GM18870 (cell line): ENCODE data around the gene OR2A7.
A peak's percentile ranks its signal among the peaks of the same experiment; 100 is the strongest.
"Not testable (repeated sequence)": the region's sequence is repeated elsewhere in the genome, so short reads cannot be mapped to it uniquely, and the experiment has no call there.

ENCODE experiments used
- ATAC-seq: cut with Tn5 transposase; IDR thresholded peaks from one replicate; pipeline ENCODE4 v1.9.1; 2021; ENCODE audit warnings: moderate library complexity; ENCODE audit not compliant: unreplicated experiment

OR2A7 gene

DNA sequence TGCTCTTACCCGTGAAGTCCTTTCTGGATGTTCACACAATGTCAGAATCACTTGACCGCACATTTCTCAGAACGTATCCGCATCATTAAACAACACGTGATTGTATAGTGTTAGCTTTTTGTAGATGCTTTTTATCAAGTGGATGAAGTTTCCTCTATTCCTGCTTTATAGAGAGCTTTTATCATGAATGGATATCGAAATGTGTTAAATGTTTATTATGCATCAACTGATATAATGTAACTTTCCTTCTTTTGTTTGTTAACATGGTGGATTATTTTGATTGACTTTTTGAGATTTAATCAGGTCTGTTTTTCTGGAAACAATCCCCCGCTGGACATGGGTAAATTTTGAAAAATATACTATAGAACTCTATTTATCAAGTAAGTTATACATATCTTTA lies at the start of gene OR2A7:
Gene OR2A7 (minus strand): TSS at position 101 of the 400 bp plus-strand sequence. CDS start 5,164 bp downstream, outside the sequence.
- ATAC-seq: not testable (repeated sequence)

DNA sequence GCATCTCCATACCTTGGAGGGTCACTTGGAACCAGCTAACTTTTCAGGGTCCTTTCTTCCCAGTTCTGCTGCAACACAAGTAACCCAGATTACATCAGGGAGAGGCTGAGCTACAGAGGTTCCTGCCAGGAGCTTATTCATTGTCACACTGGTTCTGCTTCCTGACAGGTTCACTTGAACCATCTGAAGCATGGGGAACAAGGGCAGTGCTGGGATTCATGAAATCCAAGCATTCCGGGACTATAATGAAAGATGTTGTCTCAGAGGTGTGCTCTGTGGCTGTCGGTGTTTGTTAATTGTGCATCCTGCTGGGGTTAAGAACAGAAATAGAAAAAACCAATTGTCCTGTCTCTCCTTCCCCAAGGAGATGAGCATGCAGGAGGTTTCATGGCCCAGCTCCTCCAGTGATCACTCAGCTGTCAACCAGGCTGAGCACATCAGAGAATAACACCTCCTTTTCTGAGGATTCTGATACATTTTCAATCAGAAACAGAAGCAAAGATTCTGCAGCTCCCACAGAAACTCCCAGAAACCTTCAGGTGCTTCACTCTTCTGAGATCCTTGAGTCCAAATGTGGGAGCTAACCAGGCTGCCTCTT lies 47.4 kb upstream of the OR2A7 start, which contains the start of gene OR2A1:
Gene OR2A1 (plus strand): TSS at position 548 of the 598 bp plus-strand sequence. CDS start 5,706 bp downstream, outside the sequence.
- not testable (repeated sequence) for ATAC-seq

GRCh38 chr7:144311218-144311617 lies 46.6 kb upstream of the OR2A7 start:
- not testable (repeated sequence) for ATAC-seq

GRCh38 chr7:144309702-144310101 lies 45.1 kb upstream of the OR2A7 start:
- ATAC-seq: not testable (repeated sequence)

- ATAC-seq: not testable (repeated sequence)
Measured at GRCh38 chr7:144305156-144305555, 40.6 kb upstream of the OR2A7 start.

DNA sequence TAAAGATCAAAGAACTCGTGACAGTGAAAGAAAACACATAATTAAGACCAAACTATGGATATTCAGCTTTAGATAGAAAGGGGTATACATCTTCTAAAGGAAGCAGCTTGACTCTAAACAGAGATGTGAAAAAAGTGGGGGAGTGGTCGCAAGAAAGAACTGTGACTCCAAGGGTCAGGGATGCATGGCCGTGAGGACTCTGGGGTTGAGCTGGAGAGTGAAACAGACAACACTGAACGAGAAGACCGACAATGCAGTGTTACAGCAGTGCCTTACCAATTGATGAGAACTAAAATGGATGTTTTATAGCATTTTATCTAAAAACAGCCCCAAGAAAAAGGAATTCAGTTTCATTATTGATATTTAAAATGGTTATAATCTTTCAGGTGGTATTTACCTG lies 39.0 kb upstream of the OR2A7 start:
- not testable (repeated sequence) for ATAC-seq

- not testable (repeated sequence) for ATAC-seq
Measured at GRCh38 chr7:144302578-144303303, 38.1 kb upstream of the OR2A7 start.

DNA sequence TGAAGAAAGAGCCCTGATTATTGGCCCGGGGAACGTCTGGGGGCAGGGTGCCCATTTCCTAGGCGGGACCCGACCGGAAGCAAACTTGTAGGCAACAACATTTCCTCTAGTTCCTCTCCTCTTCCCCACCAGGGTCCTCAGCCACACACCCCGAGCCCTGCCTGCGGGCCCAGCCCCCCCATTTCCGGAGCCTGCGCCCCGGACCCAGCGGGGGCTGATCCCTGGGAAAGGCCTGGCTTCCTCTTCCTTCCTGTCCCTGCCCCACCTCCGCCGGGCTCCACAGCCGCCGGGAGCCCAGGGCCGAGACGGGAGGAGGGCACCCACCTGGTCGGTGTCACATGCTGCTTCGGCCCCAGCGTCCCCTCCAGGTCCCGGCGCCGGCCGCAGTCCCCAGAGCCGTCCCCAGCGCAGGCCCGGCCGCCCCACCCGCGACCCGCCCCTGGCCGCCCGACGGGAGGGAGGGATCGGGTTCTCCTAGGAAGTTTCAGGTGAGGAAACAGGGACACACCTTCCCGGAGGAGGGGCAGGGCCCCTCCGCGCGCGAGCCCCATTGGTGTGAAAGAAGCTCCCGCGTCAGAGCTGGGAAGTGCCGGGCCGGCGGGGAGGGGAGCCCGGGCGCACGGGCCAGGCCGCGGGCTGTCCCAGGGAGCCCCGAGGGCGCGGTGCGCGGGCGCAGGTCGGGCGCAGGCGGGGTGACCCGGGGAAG lies 29.4 kb upstream of the OR2A7 start:
- ATAC-seq: peak; percentile 66

DNA sequence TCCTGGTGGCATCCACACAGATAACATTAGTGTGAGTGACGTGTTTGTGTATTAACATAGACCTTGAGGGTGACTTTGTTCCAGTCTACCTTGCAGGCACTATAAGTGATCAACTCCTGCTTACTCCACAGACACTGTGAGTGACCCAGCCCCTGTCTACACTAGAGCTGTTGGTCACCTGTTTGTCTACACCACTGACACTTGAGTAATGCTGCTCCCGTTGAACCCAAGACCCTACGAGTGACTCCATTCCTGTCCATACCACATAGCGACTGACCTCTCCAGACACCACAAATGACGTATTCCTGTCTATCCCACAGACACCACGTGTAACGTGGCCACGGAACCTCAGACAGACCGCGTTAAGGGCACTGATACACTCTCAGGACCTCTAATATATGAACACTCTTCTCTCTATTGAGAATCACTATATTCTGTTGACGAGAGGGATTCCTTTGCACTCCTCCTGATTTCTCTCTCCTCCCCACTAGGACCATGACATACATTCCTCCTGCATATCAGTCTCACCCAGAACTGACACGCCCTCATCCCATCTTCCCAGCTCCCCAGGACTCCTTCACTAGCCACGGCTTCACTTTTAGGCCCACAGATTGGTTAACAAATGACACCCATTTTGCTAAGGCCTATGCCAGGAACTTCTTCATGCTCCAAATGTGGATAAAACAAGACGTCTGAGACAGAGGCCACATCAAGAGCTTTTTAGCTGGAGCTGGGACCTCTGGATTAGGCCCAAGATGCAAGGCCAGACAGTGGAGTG lies 28.0 kb upstream of the OR2A7 start:
- ATAC-seq: not testable (repeated sequence)

DNA sequence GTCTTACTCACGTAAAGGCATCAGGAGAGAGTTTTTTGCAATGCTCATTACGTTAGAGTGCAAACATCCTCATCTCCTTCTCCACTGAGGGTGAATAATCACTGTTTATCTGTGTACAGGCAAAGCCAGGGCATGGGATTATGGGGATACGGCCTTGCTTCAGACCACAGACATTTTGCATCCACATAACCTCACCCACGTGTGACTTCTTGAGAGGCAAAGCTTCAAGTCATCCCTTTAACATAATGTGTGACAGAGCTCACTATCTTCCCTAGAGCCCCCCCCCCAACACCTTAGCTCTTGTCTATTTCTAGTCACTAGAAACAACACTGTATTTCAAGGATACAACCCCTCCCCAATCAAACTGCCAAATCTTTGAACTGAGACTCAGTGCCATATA lies 27.0 kb upstream of the OR2A7 start:
- not testable (repeated sequence) for ATAC-seq

- not testable (repeated sequence) for ATAC-seq
Measured at GRCh38 chr7:144287171-144287784, 22.7 kb upstream of the OR2A7 start.

DNA sequence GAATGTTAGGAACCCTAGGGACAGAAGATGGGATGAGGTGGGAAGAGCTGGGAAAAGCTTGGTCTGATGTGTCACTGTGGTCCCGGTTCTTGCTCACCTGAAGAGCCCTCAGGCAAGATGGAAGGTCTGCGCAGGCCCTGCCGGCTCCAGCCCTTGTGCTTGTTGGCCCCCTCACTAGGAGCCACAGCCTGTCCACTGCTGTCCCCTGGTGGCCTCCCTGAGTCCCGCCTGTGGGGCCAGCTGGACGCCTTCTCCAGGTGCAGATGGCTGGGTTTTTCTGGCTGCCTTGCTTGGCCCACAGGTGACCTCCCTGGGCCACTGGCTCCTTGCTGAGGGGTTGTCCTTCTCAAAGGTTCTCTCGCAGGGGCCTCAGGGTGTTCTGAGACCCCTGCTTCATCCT lies 19.1 kb upstream of the OR2A7 start:
- not testable (repeated sequence) for ATAC-seq

- not testable (repeated sequence) for ATAC-seq
Measured at GRCh38 chr7:144282490-144282889, 17.9 kb upstream of the OR2A7 start.

DNA sequence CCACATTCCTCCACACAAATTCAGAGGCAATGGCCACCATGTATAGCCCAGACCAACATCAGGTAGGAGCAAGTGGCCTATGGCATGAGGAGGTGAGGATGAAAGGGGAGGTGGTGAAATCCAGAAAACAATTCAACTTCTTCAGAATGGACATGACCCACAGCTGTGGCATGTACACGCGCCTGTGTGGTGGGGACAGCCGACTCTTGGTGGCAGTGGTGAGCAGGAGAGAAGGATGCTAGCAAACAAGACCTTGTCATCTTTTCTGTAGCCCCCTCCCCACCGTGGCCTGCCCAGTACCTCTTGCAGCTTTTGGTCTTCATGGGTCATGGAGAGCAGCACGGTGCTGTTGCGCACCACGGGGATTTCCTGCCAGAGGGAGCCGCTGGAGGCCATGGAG lies 17.4 kb upstream of the OR2A7 start:
- not testable (repeated sequence) for ATAC-seq

DNA sequence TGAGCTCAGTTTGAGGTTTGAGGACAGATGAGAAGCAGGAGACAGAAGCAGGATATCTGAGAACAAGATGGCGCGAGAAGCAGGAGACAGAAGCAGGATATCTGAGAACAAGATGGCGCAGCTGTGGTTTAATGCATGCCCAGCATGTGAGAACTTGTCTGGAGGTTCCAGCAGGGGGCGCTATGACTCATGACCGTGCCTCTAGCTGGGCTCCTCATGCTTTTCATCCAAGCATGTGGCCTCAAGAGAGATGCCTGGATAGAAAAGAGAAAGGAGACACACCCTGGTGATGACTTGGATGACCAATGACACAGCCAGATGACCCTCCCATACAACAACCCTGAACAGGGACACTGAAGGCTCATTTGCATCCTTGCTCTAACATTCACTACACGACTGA lies 15.4 kb upstream of the OR2A7 start:
- not testable (repeated sequence) for ATAC-seq

GRCh38 chr7:144275281-144275680 lies 10.7 kb upstream of the OR2A7 start:
- ATAC-seq: not testable (repeated sequence)

- ATAC-seq: not testable (repeated sequence)
Measured at GRCh38 chr7:144269188-144269587, 4.6 kb upstream of the OR2A7 start, which contains the start of gene CTAGE8. TSS of gene CTAGE8 (minus strand) at chr7:144269288. CDS start at chr7:144269250, 38 bp downstream.

- ATAC-seq: not testable (repeated sequence)
Measured at GRCh38 chr7:144262128-144262527, 2.5 kb downstream of the OR2A7 start.

- ATAC-seq: not testable (repeated sequence)
Measured at GRCh38 chr7:144259067-144259466, 5.5 kb downstream of the OR2A7 start.

- ATAC-seq: no peak
Measured at GRCh38 chr7:144256112-144256511, 8.5 kb downstream of the OR2A7 start.
